HG02852 (cell line): ENCODE data around the gene ZCCHC8.
A peak's percentile ranks its signal among the peaks of the same experiment; 100 is the strongest.
"Not testable (repeated sequence)": the region's sequence is repeated elsewhere in the genome, so short reads cannot be mapped to it uniquely, and the experiment has no call there.

Source experiments
- ATAC-seq: cut with Tn5 transposase; IDR thresholded peaks from one replicate; pipeline ENCODE4 v1.9.1; 2021; ENCODE audit warnings: mild to moderate bottlenecking, moderate library complexity; ENCODE audit not compliant: unreplicated experiment

Gene ZCCHC8

DNA sequence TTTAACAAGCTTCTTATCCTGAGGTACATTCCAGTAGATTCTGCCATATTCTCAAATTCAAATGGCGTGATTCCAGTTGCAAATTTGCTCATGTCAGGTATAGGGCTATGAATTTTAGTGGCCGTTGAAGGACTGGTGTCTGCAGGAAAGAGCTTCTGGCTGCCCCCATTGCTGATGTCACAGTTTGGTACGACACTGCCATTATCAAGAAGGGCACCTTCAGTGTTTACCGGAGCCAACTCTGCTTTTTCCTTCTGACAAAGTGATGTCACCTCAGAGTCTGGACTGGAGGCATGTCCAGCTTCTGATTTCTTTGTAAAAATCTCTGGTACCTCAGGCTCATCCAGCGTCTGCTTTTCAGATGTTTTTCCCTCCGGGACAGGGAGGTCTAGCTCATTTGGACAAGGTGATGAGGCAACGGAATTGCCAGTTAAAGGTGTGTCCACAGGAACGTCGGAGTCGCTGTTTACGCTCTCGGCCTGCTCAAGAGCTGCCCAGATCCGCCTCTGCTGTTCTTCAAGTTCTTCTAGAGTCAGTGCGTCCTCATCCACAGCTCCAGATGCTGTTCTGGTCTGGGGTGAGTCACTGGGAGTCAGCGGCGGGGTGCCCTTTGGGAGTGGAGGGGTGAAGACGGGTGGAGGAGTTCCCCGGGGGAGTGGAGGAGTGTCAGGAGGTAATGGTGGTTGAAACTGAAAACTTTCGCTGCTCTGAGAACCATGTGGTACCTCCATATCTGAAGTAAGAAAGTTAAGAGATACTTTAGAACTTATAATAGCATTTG is 27.0 kb downstream of the ZCCHC8 start:
- peak; percentile 55 for ATAC-seq

DNA sequence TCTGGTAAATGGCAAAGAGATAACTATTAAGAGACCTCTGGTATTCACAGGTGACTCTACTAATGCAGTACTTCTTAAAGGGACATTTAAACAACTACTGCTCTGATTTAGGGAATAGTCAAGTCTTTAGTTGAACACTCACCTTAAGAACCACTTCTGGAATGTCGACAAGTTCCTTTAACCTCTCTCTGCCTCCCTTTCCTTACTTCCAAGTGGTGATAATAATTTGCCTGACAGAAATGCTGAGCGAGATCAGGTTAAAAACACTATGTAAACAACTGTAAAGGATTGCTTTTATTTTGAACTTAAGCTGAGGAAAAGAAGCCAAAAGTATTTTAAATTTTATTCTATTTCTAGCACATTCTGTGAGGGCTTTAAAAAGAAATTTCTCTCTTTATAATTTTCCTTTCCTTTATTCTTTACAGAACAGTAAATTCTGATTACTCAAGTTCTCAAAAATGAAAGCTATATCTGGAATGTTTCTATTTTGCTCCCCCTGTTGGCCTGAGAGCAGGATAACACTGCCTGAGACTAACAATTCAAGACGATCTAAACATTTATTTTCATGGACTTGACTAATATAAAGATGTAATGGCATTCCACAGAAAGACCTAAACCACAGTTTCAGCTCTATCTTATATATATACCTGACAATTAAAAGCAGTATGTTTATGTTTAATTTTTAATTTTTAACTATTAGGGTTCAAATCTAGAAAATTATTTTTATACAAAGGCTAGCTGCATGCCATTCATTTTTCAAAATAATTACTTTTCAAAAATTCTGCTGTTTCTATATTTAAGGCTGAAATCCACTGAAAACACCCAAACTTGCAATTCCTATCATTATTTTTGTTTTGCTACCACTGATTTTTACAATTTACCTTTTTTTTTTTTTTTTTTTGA is 29.2 kb downstream of the ZCCHC8 start:
- ATAC-seq: no peak

DNA sequence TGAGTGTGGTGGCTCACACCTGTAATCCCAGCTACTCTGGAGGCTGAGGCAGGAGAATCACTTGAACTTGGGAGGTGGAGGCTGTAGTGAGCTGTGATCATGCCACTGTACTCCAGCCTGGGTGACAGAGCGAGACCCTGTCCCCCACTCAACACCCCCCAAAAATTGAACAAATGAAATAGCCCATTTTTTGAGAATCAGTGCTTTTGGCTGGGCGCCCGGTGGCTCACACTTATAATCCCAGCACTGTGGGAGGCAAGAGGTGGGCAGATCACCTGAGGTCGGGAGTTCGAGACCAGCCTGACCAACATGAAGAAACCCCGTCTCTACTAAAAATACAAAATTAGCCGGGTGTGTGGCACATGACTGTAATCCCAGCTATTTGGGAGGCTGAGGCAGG is 30.2 kb downstream of the ZCCHC8 start:
- ATAC-seq: not testable (repeated sequence)

- not testable (repeated sequence) for ATAC-seq
These were observed 30.9 kb downstream of the ZCCHC8 start for GRCh38 chr12:122469856-122470255.

DNA sequence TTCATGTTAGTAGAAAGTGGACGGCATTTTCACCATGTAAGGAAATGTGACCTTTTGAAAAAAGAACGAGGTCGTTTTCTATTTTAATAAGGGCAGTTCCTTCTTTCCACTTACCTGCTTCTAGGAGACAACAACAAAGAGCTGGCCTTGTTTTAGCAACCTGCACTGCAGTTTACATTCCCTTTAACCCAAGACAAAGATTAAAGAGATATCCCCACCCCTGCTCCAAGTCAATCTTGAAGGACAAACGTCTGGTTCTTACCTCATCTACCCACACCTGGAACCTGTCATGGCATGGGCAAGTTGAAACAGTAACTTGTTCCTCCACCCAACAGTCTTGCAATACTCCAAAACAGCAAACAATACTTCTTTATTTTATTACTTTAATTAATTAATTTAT is 32.7 kb downstream of the ZCCHC8 start:
- ATAC-seq: no peak

DNA sequence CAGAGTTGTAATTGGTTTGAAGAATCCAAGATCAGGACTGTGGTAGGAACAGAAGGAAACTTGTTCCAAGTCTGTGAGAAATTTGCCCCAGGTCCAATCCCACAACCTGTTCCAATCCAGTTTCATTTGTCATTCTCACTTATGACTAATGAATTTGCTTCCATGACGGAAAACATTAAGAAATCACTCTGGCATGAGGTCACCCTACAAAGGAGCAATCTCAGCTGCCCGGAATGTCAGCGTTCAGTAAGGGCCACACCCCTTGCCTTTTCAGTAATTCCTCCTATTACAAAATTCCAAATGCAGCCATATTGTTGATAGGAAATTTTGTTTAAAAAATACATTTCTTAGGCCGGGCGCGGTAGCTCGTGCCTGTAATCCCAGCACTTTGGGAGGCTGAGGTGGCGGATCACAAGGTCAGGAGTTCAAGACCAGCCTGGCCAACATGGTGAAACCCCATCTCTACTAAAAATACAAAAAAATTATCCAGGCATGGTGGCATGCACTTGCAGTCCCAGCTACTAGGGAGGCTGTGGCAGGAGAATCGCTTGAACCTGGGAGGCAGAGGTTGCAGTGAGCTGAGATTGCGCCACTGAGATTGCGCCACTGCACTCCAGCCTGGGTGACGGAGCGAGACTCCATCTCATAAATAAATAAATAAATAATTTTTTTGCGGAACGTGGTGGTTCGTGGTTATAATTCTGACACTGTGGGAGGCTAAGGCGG is 36.3 kb downstream of the ZCCHC8 start:
- not testable (repeated sequence) for ATAC-seq

DNA sequence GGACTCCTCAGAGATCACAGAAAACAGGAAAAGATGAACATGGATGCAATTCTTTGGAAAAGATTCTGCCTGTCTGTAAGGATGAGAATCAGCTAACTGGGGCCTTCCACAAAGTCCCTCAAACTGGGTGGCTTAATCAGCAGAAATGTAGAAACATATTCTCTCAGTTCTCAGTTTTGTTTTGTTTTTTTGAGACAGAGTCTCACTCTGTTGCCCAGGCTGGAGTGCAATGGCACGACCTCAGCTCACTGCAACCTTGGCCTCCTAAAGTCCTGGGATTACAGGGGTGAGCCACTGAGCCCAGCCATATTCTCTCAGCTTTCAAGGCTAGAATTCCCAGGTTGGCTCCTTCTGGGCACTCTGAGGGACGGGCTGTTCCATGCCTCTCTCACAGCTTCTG is 40.1 kb downstream of the ZCCHC8 start:
- ATAC-seq: no peak

DNA sequence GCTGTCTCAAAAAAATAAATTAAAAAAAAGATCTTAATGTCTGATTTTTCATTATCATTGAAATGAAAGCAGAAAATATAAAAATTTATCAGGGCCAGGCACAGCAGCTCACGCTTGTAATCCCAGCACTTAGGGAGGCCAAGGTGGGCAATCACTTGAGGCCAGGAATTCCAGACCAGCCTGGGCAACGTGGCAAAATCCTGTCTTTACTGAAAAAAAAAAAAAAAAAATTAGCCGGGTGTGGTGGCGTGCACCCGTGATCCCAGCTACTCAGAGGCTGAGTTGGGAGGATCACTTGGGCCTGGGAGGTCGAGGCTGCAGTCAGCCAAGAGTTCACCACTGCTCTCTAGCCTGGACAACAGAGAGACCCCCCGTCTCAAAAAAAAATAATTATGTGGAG is 40.7 kb downstream of the ZCCHC8 start:
- ATAC-seq: no peak

DNA sequence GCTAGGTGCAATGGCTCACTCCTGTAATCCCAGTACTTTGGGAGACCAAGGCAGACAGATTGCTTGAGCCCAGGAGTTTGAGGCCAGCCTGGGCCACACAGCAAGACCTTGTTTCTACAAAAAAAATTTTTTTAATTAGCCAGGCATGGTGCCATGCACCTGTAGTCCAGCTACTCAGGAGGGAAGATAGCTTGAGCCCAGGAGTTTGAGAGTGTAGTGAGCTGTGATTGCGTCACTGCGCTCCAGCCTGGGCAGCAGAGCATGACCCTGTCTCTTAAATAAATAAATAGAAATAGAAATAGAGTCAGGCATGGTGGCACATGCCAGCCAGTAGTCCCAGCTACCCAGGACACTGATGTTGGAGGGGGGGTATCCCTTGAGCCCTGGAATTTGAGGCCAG is 41.5 kb downstream of the ZCCHC8 start:
- ATAC-seq: no peak

DNA sequence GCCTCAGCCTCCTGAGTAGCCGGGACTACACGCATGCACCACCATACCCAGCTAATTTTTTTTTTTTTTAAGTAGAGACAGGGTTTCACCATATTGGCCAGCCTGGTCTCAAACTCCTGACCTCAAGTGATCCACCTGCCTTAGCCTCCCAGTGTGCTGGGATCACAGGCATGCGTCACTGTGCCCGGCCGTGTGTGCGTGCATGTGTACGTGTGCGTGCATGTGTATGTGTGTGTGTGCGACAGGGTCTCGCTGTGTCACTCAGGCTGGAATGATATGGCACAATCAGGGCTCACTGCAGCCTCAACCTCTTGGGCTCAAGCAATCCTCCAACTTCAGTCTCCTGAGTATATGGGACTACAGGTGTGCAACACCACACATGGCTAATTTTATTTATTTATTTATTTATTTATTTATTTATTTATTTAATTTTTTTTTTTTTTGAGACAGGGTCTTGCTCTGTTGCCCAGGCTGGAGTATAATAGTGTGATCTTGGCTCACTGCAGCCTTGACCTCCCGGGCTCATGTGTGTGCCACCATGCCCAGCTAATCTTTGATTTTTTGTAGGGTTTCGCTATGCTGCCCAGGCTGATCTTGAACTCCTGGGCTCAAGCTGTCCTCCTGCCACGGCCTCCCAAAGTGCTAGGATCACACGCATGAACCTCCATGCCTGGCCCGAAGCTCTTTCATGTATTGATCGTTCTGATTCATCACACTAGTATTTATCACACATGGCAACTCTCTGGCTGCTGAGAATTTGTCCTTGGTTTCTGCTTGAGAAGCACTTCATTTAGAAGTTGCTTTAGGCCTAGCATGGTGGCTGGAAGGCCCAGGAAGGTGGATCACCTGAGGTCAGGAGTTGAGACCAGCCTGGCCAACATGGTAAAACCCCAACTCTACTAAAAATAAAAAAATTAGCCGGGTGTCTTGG is 42.4 kb downstream of the ZCCHC8 start:
- ATAC-seq: no peak

GRCh38 chr12:122457627-122458026 is 43.1 kb downstream of the ZCCHC8 start:
- no peak for ATAC-seq

GRCh38 chr12:122454739-122455138 is 46.0 kb downstream of the ZCCHC8 start:
- no peak for ATAC-seq

GRCh38 chr12:122454250-122454721 is 46.4 kb downstream of the ZCCHC8 start:
- ATAC-seq: no peak

- no peak for ATAC-seq
These were observed 47.9 kb downstream of the ZCCHC8 start for GRCh38 chr12:122452701-122453285.

DNA sequence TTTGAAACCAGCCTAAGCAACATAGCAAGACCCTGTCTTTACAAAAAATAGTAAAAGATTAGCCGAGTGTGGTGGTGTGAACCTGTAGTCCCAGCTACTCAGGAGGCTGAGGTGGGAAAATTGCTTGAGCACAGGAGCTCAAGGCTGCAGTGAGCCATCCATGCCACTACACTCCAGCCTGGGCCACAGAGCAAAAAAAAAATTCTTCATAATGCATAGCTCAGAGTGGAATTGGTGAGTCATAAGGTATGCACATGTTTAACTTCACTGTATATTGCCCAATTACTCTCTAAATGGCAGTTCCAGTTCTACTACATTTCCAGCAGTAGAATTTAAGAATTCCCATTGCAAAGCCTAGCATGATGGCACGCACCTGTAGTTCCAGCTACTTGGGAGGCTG is 51.4 kb downstream of the ZCCHC8 start:
- no peak for ATAC-seq

- ATAC-seq: not testable (repeated sequence)
These were observed 52.9 kb downstream of the ZCCHC8 start for GRCh38 chr12:122447825-122448224.

GRCh38 chr12:122446390-122446789 is 54.3 kb downstream of the ZCCHC8 start:
- not testable (repeated sequence) for ATAC-seq

- not testable (repeated sequence) for ATAC-seq
These were observed 56.7 kb downstream of the ZCCHC8 start for GRCh38 chr12:122444071-122444470.

- not testable (repeated sequence) for ATAC-seq
These were observed 61.9 kb downstream of the ZCCHC8 start for GRCh38 chr12:122438822-122439221.

DNA sequence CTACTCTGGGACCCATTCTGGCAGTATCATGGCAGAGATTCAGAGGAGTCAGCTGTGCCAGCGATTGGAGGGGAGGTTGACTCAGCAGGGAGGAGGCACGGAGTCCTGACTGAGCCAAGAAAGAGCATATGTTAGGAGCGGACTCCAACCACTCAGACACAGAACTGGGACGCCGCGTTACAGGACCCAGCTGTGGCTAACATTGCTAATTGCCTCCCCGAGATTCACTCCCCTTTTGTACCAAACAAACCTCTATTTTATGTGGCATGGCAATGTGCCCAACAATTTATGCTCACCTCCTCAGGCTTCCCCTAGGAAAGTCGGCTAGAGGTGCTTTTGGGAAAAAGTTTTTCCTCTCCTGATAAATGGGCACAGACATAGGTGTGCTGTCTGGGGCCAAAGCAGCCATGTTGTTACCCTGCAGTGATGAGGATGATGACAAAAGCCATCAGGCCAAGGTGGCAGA is 63.0 kb downstream of the ZCCHC8 start:
- ATAC-seq: no peak
